CD4-positive, alpha-beta T cell (primary cell): Measurements from ENCODE around the gene CRYL1. TPM values are rescaled to one million over a fixed set of nuclear protein-coding genes. Genes with fewer than 3 reads are reported as not detected.

Experiments used
- ATAC-seq: fragments of 200-7000 bp; cut with Tn5 transposase; one replicate; pipeline ENCODE4 v1.10.0; 2022; ENCODE audit warnings: mild to moderate bottlenecking; ENCODE audit not compliant: poor library complexity
- CTCF ChIA-PET: fragments of 350-600 bp; sonication (Branson Sonifier 250); formaldehyde crosslinking; loops from one replicate; lab custom pipeline; 2021; ENCODE audit warnings: antibody characterized with exemption, inconsistent platforms; lab: Charles Lee
- POLR2A ChIA-PET: fragments of 350-600 bp; sonication (Branson Sonifier 250); formaldehyde crosslinking; loops from one replicate; lab custom pipeline; 2021; ENCODE audit warnings: antibody characterized with exemption, inconsistent platforms; lab: Charles Lee
- DNase-seq, 14 experiments: peaks; one replicate each; pipeline ENCODE4 v3.0.0-alpha.2; 2013 to 2020; ENCODE audit warnings: mixed read lengths in 2 of 14
- H3K27ac ChIP-seq, 2 donors: one replicate each; pipeline versions ENCODE4 v1.5.1 to v1.7.0; 2013; ENCODE audit warnings: low read length in 2 of 2, low read depth in 1 of 2, mild to moderate bottlenecking in 1 of 2
- H3K27me3 ChIP-seq, 2 experiments: 1 replicate in 1 of 2; 2 replicates in 1 of 2; pipeline versions ENCODE4 v1.6.1 to v1.7.0; 2013; ENCODE audit warnings: low read length in 2 of 2, control low read depth in 1 of 2, mild to moderate bottlenecking in 1 of 2, moderate library complexity in 1 of 2; ENCODE audit not compliant: insufficient read depth in 2 of 2, control insufficient read depth in 1 of 2
- H3K36me3 ChIP-seq: one replicate; pipeline ENCODE4 v1.6.1; 2013; ENCODE audit warnings: low read length, control low read depth; ENCODE audit not compliant: insufficient read depth
- H3K4me1 ChIP-seq: one replicate; pipeline ENCODE4 v1.6.1; 2013; ENCODE audit warnings: low read length, control low read depth; ENCODE audit not compliant: insufficient read depth
- H3K4me3 ChIP-seq: one replicate; pipeline ENCODE4 v1.5.1; 2013; ENCODE audit warnings: mild to moderate bottlenecking, low read length, moderate library complexity
- H3K9me3 ChIP-seq, 2 experiments: 1 replicate in 1 of 2; 2 replicates in 1 of 2; pipeline versions ENCODE4 v1.6.1 to v1.7.0; 2013; ENCODE audit warnings: low read length in 2 of 2, mild to moderate bottlenecking in 2 of 2, control low read depth in 1 of 2, moderate library complexity in 1 of 2; ENCODE audit not compliant: control insufficient read depth in 1 of 2, insufficient read depth in 1 of 2
- H3K27ac Mint-ChIP-seq: one replicate; pipeline ENCODE4 v1.8.0; 2020; ENCODE audit warnings: mixed read lengths
- H3K27me3 Mint-ChIP-seq: one replicate; pipeline ENCODE4 v1.8.0; 2021; ENCODE audit warnings: mixed read lengths
- H3K36me3 Mint-ChIP-seq: one replicate; pipeline ENCODE4 v1.8.0; 2021; ENCODE audit warnings: low read depth, mixed read lengths
- H3K4me1 Mint-ChIP-seq: one replicate; pipeline ENCODE4 v1.8.0; 2021; ENCODE audit warnings: low read depth, mixed read lengths
- H3K4me3 Mint-ChIP-seq: one replicate; pipeline ENCODE4 v1.8.0; 2020; ENCODE audit warnings: mild to moderate bottlenecking, mixed read lengths
- H3K9me3 Mint-ChIP-seq: one replicate; pipeline ENCODE4 v1.8.0; 2020; ENCODE audit warnings: mixed read lengths
- CTCF ChIP-seq: fragments of 200-600 bp; IDR thresholded peaks from one replicate; pipeline ENCODE4 v1.8.0; 2022; ENCODE audit warnings: antibody characterized with exemption, mild to moderate bottlenecking
- intact Hi-C, 2 experiments: fragments of 100-400 bp; cut with DNase I in 1 of 2; cut with micrococcal nuclease in 1 of 2; formaldehyde crosslinking; loops; one replicate each; pipeline versions ENCODE4 v1.15.1 to v1.9.0; 2023 to 2025; cut with DNase I, micrococcal nuclease
- total RNA-seq, 174 experiments: library from RNA in 2 of 174; stranded (reverse) in 2 of 174; gene quantifications; one replicate each; pipeline ENCODE4 v1.2.3 and lab custom pipeline; 2021 to 2026

CRYL1 gene
- total RNA-seq, 2 experiments from 2014 or later = 7.9 to 8.0 TPM

- CTCF ChIA-PET = no interaction called here
Measured at GRCh38 chr13:20525144-20525600, 485 bp downstream of the CRYL1 start.

GRCh38 chr13:20521364-20522115, 4.1 kb downstream of the CRYL1 start:
- no peaks in the 10 kb centered on the region for H3K27me3 ChIP-seq
- no peaks in the 10 kb centered on the region for H3K9me3 Mint-ChIP-seq
- ATAC-seq (no peak), DNase-seq (no peak)
- H3K9me3 ChIP-seq = no peaks in the 10 kb centered on the region
- intact Hi-C loops = loop anchor here in 1 of 2 experiments (10.0 kb wide), 2 partner anchors 183 to 253 kb away; partner anchors contain the start of genes EEF1AKMT1 and IL17D
- no peak overlapping the region for H3K27ac Mint-ChIP-seq
- ChIA-PET POLR2A (no interaction called here), CTCF (interaction anchor here (1.1 kb wide), 1 partner anchor 16 kb away, joined by 3 read pairs; no protein-coding TSS in a partner anchor)
- no peaks in the 10 kb centered on the region for H3K27me3 Mint-ChIP-seq
- TF ChIP-seq CTCF = no peak
- H3K4me3 ChIP-seq = no peak overlapping the region
- no peaks in the 10 kb centered on the region for H3K36me3 ChIP-seq
- H3K36me3 Mint-ChIP-seq = no peaks in the 10 kb centered on the region
- H3K4me3 Mint-ChIP-seq = no peak overlapping the region
- H3K4me1 Mint-ChIP-seq = peaks cover 25% of the 10 kb centered on the region
- no peak overlapping the region for H3K27ac ChIP-seq
- peaks cover 15% of the 10 kb centered on the region for H3K4me1 ChIP-seq

More at GRCh38 chr13:20525144-20525600, 485 bp downstream of the CRYL1 start:
- Mint-ChIP-seq H3K27me3 (peaks cover under 1% of the 10 kb centered on the region), H3K27ac (peak overlapping the region; percentile 51), H3K4me1 (peaks cover 28% of the 10 kb centered on the region), H3K9me3 (no peaks in the 10 kb centered on the region), H3K4me3 (peak overlapping the region; percentile 87), H3K36me3 (no peaks in the 10 kb centered on the region)
- intact Hi-C loops = loop anchor here (2.0 to 10.0 kb wide), 5 partner anchors 40 to 250 kb away; partner anchors contain the start of genes EEF1AKMT1 (in 2 of the 2), IFT88 (in 1 of the 2) and IL17D (in 1 of the 2)
- H3K4me3 ChIP-seq = peak overlapping the region; percentile 68
- ATAC-seq (no peak), DNase-seq (peak in 10 of 14 experiments; percentile 3 to 55 (median 30))
- no peak for TF ChIP-seq CTCF
- no peaks in the 10 kb centered on the region for H3K27me3 ChIP-seq
- H3K27ac ChIP-seq = no peak overlapping the region
- no peaks in the 10 kb centered on the region for H3K9me3 ChIP-seq
- no peaks in the 10 kb centered on the region for H3K36me3 ChIP-seq
- H3K4me1 ChIP-seq = peaks cover 21% of the 10 kb centered on the region
- POLR2A ChIA-PET = interaction anchor here (0.5 to 2.2 kb wide), 5 partner anchors 16 to 1257 kb away, joined by 3 to 15 read pairs (median 3); no protein-coding TSS in a partner anchor

DNA sequence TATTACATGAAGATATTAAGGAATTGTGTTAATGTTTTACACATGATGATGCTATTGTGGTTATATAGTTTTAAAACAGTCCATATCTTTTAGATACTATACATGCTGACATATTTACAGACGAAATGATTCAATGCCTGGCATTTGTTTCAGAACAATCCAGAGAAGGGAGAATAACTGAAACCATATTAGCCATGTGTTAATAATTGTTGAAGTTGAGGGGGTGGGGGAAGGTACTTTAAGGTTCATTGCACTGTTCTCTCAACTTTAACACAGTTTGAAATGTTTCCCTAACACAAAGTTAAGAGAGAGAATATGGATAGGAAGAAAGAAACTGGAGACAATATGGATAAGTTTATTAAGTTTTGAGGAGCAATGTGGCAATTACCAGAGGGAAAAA, 5.8 kb downstream of the CRYL1 start:
- TF ChIP-seq CTCF = no peak
- Histone ChIP-seq H3K9me3 (no peaks in the 10 kb centered on the region), H3K4me3 (no peak overlapping the region), H3K27me3 (no peaks in the 10 kb centered on the region), H3K36me3 (no peaks in the 10 kb centered on the region), H3K27ac (no peak overlapping the region), H3K4me1 (peaks cover 4% of the 10 kb centered on the region)
- Mint-ChIP-seq H3K4me1 (peaks cover 14% of the 10 kb centered on the region), H3K4me3 (peak overlapping the region; percentile 7), H3K27me3 (no peaks in the 10 kb centered on the region), H3K27ac (no peak overlapping the region), H3K36me3 (no peaks in the 10 kb centered on the region), H3K9me3 (no peaks in the 10 kb centered on the region)
- ChIA-PET POLR2A (no interaction called here), CTCF (no interaction called here)
- intact Hi-C loops = loop anchor here in 1 of 2 experiments (10.0 kb wide), 2 partner anchors 185 to 255 kb away; partner anchors contain the start of genes EEF1AKMT1 and IL17D
- no peak for DNase-seq
- no peak for ATAC-seq
